ACHN (cell line): Measurements from ENCODE around the gene IFI6.
"Not testable (repeated sequence)": the region's sequence is repeated elsewhere in the genome, so short reads cannot be mapped to it uniquely, and the experiment has no call there.

ENCODE experiments used
- DNase-seq: peaks from one replicate; pipeline ENCODE4 v3.0.0-alpha.2; 2015
- in situ Hi-C: cut with HindIII; loops from 2 replicates; pipeline ENCODE4 v1.10.0; 2017; ENCODE audit warnings: low sequenced_read_pairs, low pct_ligation_motif_present, low pct_unique_long_range_greater_than_20kb

The IFI6 gene

GRCh38 chr1:27671964-27672749, at the start of gene IFI6:
Gene IFI6, minus strand, starts transcription at chr1:27672192. Its CDS starts 2,878 bp downstream, at chr1:27669314.
- in situ Hi-C loops, result no loop called here
- peak; percentile 96 for DNase-seq

- peak; percentile 4 for DNase-seq
- in situ Hi-C loops, result no loop called here
Observed at GRCh38 chr1:27719286-27720251, 47.6 kb upstream of the IFI6 start.

GRCh38 chr1:27716262-27716895, 44.4 kb upstream of the IFI6 start:
- in situ Hi-C loops, result no loop called here
- no peak for DNase-seq

GRCh38 chr1:27713869-27714513, 42.0 kb upstream of the IFI6 start:
- in situ Hi-C loops, result no loop called here
- no peak for DNase-seq

- in situ Hi-C loops, result no loop called here
- DNase-seq, result no peak
Observed at GRCh38 chr1:27713139-27713725, 41.2 kb upstream of the IFI6 start.

- in situ Hi-C loops, result no loop called here
- DNase-seq, result no peak
Observed at GRCh38 chr1:27710574-27710973, 38.6 kb upstream of the IFI6 start.

GRCh38 chr1:27705545-27705944, 33.6 kb upstream of the IFI6 start:
- in situ Hi-C loops, result no loop called here
- DNase-seq, result no peak

GRCh38 chr1:27704958-27705357, 33.0 kb upstream of the IFI6 start:
- DNase-seq, result no peak
- in situ Hi-C loops, result no loop called here

GRCh38 chr1:27696835-27697234, 24.8 kb upstream of the IFI6 start:
- DNase-seq, in situ Hi-C loops: not testable (repeated sequence)

GRCh38 chr1:27690183-27690582, 18.2 kb upstream of the IFI6 start:
- no peak for DNase-seq
- in situ Hi-C loops, result no loop called here

GRCh38 chr1:27689423-27690173, 17.6 kb upstream of the IFI6 start:
- no peak for DNase-seq
- in situ Hi-C loops, result no loop called here

GRCh38 chr1:27687906-27688305, 15.9 kb upstream of the IFI6 start:
- DNase-seq, result no peak

GRCh38 chr1:27686223-27686990, 14.4 kb upstream of the IFI6 start:
- in situ Hi-C loops, result no loop called here
- no peak for DNase-seq

More at GRCh38 chr1:27687906-27688305, 15.9 kb upstream of the IFI6 start:
- in situ Hi-C loops, result no loop called here

- DNase-seq, result no peak
- in situ Hi-C loops, result no loop called here
Observed at GRCh38 chr1:27684176-27684575, 12.2 kb upstream of the IFI6 start.

- DNase-seq, result no peak
- in situ Hi-C loops, result no loop called here
Observed at GRCh38 chr1:27682351-27682944, 10.5 kb upstream of the IFI6 start.

GRCh38 chr1:27681580-27681979, 9.6 kb upstream of the IFI6 start:
- DNase-seq, in situ Hi-C loops: not testable (repeated sequence)
